CD4-positive, alpha-beta T cell treated with Interleukin-17A for 4 hours (primary cell): ENCODE data around the gene BDKRB1.

Experiments used
- DNase-seq: peaks from one replicate; pipeline ENCODE4 v3.0.0-alpha.2; 2020; ENCODE audit warnings: mixed read lengths

The BDKRB1 gene

GRCh38 chr14:96261772-96262655 lies 6.0 kb downstream of the BDKRB1 start:
- DNase-seq = no peak

- DNase-seq = no peak
Measured at GRCh38 chr14:96263347-96264199, 7.6 kb downstream of the BDKRB1 start.

DNA sequence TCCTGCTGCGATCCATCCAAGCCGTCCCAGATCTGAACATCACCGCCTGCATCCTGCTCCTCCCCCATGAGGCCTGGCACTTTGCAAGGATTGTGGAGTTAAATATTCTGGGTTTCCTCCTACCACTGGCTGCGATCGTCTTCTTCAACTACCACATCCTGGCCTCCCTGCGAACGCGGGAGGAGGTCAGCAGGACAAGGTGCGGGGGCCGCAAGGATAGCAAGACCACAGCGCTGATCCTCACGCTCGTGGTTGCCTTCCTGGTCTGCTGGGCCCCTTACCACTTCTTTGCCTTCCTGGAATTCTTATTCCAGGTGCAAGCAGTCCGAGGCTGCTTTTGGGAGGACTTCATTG lies 8.2 kb downstream of the BDKRB1 start:
- DNase-seq = no peak

DNA sequence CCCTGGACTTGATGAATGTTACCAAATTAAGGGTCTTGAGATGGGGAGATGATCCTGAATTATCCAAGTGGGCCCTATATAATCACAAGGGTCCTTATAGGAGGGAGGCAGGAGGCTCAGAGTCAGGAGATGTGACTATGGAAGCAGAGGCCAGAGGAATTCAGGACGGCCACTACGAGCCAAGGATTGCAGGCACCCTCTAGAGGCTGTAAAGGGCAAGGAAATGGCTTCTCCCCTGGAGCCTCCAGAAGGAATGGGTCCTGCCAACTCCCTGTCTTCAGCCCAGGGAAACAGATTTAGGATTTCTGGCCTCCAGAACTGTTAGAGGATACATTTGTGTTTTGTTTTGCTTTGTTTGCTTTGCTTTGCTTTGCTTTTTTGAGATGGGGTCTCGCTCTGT lies 8.8 kb downstream of the BDKRB1 start:
- DNase-seq = no peak

DNA sequence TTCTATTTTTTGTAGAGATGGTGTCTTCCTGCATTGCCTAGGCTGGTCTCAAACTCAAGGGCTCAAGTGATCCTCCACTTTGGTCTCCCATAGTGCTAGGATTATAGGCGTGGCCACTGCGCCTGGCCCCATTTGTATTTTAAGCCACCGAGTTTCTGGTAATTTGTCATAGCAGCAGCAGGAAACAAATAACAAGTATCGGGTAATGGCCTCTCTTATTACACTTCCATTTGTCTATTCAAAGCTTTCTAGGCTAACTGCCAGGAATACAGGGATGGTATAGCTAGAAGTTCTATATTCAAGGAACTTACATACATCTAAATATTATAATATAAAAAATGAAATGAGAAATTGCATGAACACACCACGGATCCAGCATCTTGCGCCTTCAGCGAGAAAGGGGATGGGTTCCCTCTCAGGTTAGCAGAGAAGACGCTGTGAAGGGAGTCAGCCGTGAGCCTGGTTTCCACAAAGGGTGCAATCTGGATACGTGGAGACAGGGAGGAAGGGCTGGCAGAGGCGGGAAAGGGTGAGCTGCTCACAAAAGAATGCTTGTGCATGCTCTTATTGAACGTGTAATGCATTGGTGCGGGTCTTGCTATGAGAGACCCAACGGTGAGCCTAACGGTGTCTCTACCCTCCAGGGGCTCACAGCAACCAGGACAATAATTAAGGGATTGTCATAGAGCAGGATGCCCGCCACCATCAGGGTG lies 9.5 kb downstream of the BDKRB1 start:
- DNase-seq = no peak

DNA sequence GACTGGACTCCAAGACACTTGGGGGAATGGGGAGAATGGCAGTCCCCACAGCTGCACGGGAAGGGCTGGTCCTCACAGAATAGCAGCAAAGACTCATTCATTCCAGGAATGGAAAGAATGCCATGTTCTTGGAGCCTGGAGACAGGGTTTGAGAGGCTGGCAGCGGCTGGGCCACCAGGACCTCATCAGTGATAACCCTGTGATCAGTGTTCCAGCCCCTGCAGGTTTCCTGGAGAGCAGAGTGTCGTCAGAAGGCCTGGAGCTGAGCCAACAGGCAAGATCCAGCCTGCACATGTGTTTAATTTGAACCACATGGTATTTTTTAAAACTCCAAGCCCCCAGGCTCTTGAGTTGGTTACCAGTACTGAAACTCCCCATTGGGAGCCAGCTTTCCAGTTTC lies 11.3 kb downstream of the BDKRB1 start:
- no peak for DNase-seq

DNA sequence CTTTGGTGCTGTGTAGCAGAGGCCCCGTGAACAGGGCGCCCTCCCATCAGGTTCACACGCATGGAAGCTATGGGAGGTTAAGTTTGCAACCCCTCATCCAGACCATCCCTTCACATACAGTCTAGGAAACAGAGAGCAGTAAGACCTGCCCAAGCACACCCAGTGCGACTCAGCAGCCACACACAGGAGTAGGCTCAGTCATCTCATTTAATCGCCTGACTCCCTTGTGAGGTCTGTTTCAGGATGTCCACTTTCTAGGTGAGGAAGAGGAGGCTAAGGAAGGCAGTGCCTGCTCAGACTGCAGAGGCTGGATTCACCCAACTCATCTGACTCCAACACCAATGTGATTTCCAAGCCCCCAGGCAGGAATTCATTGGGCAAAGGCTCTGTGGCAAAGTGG lies 11.9 kb downstream of the BDKRB1 start:
- no peak for DNase-seq

GRCh38 chr14:96268431-96269358 lies 12.7 kb downstream of the BDKRB1 start:
- no peak for DNase-seq

DNA sequence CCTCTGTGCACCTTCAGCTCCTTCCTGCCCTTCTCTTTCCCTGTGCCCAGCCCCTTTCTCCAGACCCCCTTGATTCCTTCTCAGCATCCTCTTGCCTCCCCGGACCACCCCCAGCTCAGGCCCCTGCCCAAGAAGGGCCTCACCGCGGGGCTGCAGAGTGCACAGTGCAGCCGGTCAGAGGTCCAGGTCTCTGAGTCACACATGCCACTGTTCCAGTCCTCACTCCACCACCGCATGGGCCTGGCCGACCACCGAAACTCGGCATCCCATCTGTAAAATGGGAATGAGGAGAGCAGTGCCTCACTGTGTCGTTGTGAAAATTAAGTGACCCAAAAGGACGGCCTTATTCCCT lies 13.3 kb downstream of the BDKRB1 start:
- no peak for DNase-seq

- no peak for DNase-seq
Measured at GRCh38 chr14:96270565-96271420, 14.8 kb downstream of the BDKRB1 start.

GRCh38 chr14:96271421-96271762 lies 15.4 kb downstream of the BDKRB1 start:
- no peak for DNase-seq

DNA sequence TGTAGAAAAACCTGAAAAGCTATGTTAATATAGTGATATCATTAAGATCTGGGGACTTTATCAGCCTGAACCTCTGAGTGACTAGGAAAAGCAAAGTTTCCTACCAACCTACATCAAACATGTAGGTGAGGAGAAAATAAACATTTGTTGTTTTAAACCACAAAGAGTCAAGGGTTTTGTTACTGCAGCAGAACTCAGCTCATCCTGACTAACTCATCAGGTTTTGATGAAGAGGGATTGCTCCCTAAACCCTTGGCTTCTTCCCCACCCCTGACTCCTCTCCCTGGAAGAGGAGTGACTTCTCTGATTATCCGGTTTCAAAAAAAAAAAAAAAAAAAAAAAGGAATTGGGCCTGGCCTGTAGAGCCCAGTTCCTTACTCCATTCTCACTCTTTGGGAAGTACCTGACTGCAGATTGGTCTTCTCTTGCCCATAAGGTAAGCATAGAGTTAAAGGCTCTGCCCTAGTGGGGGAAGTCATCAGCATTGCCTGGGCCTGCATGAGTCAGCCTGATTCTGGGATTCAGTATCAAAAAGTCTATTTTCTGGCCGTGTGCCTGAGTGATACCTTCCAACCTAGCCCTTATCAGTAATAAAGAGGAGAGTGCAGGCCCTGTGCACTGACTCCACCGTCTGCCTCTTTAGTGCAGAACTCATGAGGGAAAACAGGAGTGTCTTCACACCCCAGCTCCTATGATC lies 16.9 kb downstream of the BDKRB1 start:
- no peak for DNase-seq

DNA sequence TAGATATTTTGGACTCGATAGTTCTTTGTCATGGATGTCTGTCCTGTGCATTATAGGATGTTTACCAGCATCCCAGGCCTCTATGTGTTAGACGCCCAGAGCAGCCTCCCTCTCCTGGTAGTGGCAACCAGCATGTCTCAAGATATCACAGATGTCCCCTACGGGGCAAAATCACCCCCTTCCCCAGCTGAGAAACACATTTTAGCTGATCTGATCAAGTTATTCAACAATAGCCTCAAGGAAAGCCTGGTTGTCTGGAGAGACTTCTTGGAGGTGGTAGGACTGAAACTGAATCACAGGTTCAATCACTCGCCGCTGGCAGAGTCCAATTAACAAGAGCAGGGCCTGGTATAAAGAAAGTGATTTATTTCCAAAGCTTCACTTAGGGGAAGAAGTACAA lies 17.6 kb downstream of the BDKRB1 start:
- DNase-seq = no peak

DNA sequence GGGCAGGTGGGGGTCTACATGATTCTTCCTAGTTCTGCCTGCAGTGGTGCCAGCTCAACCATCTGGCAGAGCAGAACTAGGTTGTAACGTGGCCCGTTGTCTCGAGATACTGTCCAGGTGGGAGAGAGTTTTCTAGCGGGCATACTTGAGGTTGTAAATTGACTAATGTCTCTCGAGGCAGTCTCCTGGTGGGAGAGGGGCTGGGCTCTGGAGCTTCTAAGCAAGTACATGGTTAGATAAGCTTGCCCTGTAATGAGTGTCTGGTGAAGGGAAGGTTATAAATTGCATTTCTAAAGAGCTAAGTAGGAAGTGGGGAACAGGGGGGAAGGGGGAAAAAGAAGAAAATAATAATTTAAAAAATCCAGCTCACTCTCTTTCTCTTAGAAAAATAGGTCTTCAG lies 18.1 kb downstream of the BDKRB1 start:
- DNase-seq = no peak

DNA sequence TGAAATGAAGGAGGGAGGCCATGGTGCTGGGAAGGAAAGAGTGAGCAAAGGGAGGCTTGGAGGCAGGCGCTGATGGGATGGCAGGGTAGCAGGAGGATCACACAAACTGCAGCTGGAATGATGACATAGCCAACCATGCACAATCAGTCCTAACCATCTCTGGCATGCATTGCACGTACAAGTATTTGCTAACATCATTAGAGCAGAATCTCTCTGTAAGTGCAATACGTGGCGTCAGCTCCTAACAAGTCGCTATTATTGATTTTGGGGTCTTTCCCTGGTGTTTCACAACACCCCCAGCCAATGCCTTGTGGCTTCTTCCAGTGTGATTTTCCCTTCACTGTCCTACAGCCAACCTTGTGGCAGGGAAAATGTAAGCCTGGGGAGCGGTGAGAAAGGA lies 18.5 kb downstream of the BDKRB1 start:
- DNase-seq = no peak

GRCh38 chr14:96275177-96276112 lies 19.4 kb downstream of the BDKRB1 start:
- peak; percentile 85 for DNase-seq

- DNase-seq = no peak
Measured at GRCh38 chr14:96277890-96278289, 21.9 kb downstream of the BDKRB1 start.

DNA sequence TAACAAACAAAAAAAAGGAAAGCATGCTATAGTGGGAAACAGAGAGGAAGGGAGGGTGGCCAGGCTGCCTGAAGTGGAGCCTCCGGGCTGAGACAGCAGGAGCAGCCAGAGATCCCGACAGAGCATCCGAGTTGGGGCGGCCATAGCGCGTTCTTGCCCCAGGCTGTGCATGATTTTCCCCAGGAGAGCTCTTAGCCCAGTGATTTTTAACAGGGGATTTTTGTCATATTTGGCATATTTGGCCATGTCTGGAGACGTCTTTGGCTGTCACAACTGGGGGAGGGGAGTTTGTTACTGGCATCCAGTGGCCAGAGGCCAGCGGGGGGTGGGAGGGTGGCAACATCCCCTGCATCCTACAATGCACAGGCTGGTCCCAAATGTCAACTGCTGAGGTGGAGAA lies 23.6 kb downstream of the BDKRB1 start:
- no peak for DNase-seq

GRCh38 chr14:96280104-96280503 lies 24.1 kb downstream of the BDKRB1 start:
- no peak for DNase-seq

DNA sequence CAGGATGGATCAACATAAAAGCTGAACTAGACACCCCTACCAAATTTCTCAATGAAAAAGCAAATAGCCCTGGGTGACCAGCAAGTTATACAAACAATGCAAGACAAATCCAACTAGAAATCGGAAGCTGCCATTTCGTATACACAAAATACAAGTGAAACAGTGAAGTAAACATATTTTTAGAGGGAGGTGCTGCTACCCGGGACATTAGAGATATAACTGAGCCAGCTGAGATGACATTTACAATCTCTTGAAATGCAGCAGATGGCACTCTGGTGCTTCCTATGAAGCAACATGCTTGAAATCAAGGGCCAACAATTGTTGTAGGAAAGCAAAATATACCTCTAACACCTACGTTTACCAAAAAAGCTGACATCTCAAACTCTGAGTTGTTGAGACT lies 25.5 kb downstream of the BDKRB1 start:
- no peak for DNase-seq
